ENCODE data around the gene ERBB2.

The ERBB2 gene

GRCh38 chr17:39674179-39674578 lies 25.7 kb upstream of the ERBB2 start:
- DNase-seq (ENCODE audit: low spot score) = no peak
- in situ Hi-C loops (cut with MboI; ENCODE audit: low sequenced_read_pairs, unreplicated experiment) = no loop called here
- TF ChIP-seq CTCF (IDR thresholded peaks at IDR 0.05; ENCODE audit: borderline replicate concordance, control extremely low read depth, extremely low read depth, insufficient read depth, missing control alignments) = no peak

- in situ Hi-C loops (cut with MboI; ENCODE audit: low sequenced_read_pairs, unreplicated experiment) = no loop called here
- no peak for DNase-seq (ENCODE audit: low spot score)
- no peak for TF ChIP-seq CTCF (IDR thresholded peaks at IDR 0.05; ENCODE audit: borderline replicate concordance, control extremely low read depth, extremely low read depth, insufficient read depth, missing control alignments)
These were observed 25.0 kb upstream of the ERBB2 start for GRCh38 chr17:39674702-39675389.

- no peak for DNase-seq (ENCODE audit: low spot score)
- no peak for TF ChIP-seq CTCF (IDR thresholded peaks at IDR 0.05; ENCODE audit: borderline replicate concordance, control extremely low read depth, extremely low read depth, insufficient read depth, missing control alignments)
- in situ Hi-C loops (cut with MboI; ENCODE audit: low sequenced_read_pairs, unreplicated experiment) = no loop called here
These were observed 24.3 kb upstream of the ERBB2 start for GRCh38 chr17:39675390-39676082.

- DNase-seq (ENCODE audit: low spot score) = peak; percentile 78
- no peak for TF ChIP-seq CTCF (IDR thresholded peaks at IDR 0.05; ENCODE audit: borderline replicate concordance, control extremely low read depth, extremely low read depth, insufficient read depth, missing control alignments)
- in situ Hi-C loops (cut with MboI; ENCODE audit: low sequenced_read_pairs, unreplicated experiment) = no loop called here
These were observed 23.6 kb upstream of the ERBB2 start for GRCh38 chr17:39676198-39676819.

- DNase-seq (ENCODE audit: low spot score) = no peak
- in situ Hi-C loops (cut with MboI; ENCODE audit: low sequenced_read_pairs, unreplicated experiment) = no loop called here
- TF ChIP-seq CTCF (IDR thresholded peaks at IDR 0.05; ENCODE audit: borderline replicate concordance, control extremely low read depth, extremely low read depth, insufficient read depth, missing control alignments) = no peak
These were observed 22.8 kb upstream of the ERBB2 start for GRCh38 chr17:39677072-39677471.

GRCh38 chr17:39677542-39678339 lies 22.1 kb upstream of the ERBB2 start:
- in situ Hi-C loops (cut with MboI; ENCODE audit: low sequenced_read_pairs, unreplicated experiment) = no loop called here
- DNase-seq (ENCODE audit: low spot score) = no peak

More at GRCh38 chr17:39677542-39678339, 22.1 kb upstream of the ERBB2 start:
- no peak for TF ChIP-seq CTCF (IDR thresholded peaks at IDR 0.05; ENCODE audit: borderline replicate concordance, control extremely low read depth, extremely low read depth, insufficient read depth, missing control alignments)
